Activated T-helper 1 cell treated with anti-CD3 and anti-CD28 coated beads, Interleukin-12 subunit alpha, Interleukin-12 subunit beta, Interleukin-2, Interleukin-4 antibody, amounts not matched to agents 30 ng/mL and 10 ng/mL and 1 ng/mL, durations not matched to agents 14 hours and 24 hours and 36 hours (primary cell): ENCODE measurements around the gene POU6F2. TPM values are rescaled to one million over a fixed set of nuclear protein-coding genes. Genes with fewer than 3 reads are reported as not detected.
"Not testable (repeated sequence)": the region's sequence is repeated elsewhere in the genome, so short reads cannot be mapped to it uniquely, and the experiment has no call there.

Experiments used
- DNase-seq: peaks from one replicate; pipeline ENCODE4 v3.0.0; 2021; ENCODE audit warnings: low spot score
- H3K27ac Mint-ChIP-seq: one replicate; pipeline ENCODE4 v1.8.0; 2021; ENCODE audit warnings: mild to moderate bottlenecking, mixed read lengths
- H3K27me3 Mint-ChIP-seq: one replicate; pipeline ENCODE4 v1.8.0; 2022; ENCODE audit warnings: mild to moderate bottlenecking, moderate library complexity, mixed read lengths; ENCODE audit not compliant: insufficient read depth
- H3K36me3 Mint-ChIP-seq: one replicate; pipeline ENCODE4 v1.8.0; 2021; ENCODE audit warnings: low read depth, mixed read lengths
- H3K4me1 Mint-ChIP-seq: one replicate; pipeline ENCODE4 v1.8.0; 2021; ENCODE audit warnings: low read depth, mixed read lengths
- H3K4me3 Mint-ChIP-seq: one replicate; pipeline ENCODE4 v1.8.0; 2021; ENCODE audit warnings: mild to moderate bottlenecking, moderate library complexity, mixed read lengths
- H3K9me3 Mint-ChIP-seq: one replicate; pipeline ENCODE4 v1.8.0; 2021; ENCODE audit warnings: mixed read lengths
- intact Hi-C: fragments of 100-400 bp; cut with micrococcal nuclease; formaldehyde crosslinking; loops from one replicate; pipeline ENCODE4 v1.15.1; 2024
- total RNA-seq: library from RNA; stranded (reverse); gene quantifications from 2 replicates; pipeline ENCODE4 v1.2.3, GENCODE V29; 2022

The POU6F2 gene
- total RNA-seq, 1 donor from 2014 or later, result not detected

DNA sequence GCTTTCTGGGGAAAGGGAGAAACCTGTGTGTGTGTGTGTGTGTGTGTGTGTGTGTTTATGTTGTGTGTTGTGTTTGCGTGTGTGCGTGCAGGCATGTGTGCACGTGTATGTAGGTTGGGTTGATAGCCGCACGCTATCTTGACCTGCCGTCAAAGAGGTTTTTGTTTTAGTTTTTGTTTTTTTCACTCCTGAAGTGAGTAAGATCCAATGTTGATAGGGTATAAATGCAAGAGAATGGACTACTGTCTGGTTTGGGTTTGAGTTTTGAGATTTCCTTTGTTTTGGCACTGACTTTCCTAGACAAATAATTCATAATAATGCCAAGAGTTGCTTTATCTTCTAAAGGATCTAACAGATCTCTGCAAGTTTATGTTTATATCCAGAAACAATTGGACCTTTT, 27.8 kb downstream of the POU6F2 start:
- intact Hi-C loops, result no loop called here
- no peaks in the 10 kb centered on the region for H3K9me3 Mint-ChIP-seq
- no peaks in the 10 kb centered on the region for H3K4me1 Mint-ChIP-seq

DNA sequence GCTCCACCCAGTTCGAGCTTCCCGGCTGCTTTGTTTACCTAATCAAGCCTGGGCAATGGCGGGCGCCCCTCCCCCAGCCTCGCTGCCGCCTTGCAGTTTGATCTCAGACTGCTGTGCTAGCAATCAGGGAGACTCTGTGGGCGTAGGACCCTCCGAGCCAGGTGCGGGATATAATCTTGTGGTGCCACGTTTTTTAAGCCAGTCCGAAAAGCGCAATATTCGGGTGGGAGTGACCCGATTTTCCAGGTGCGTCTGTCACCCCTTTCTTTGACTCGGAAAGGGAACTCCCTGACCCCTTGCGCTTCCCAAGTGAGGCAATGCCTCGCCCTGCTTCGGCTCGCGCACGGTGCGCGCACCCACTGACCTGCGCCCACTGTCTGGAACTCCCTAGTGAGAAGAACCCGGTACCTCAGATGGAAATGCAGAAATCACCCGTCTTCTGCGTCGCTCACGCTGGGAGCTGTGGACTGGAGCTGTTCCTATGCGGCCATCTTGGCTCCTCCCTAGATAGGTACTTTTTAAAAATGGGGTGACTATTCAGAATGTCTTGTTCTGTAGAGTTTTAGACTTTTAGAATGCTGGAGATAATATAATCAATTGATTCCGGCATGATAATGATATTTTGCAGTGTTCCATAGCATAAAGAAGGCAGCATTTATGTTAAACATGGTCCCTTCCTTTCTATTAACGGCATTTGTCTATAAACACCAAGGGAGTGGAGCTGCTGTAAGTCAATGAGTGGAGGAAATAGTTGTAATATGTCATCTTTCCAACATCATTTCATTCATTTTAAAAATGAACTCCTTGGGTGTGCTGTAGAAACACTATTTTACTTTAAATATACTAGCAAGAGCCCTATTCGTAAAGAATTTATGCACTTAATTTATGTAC, 35.6 kb downstream of the POU6F2 start:
- H3K36me3 Mint-ChIP-seq, intact Hi-C loops, H3K9me3 Mint-ChIP-seq, H3K27ac Mint-ChIP-seq, H3K27me3 Mint-ChIP-seq, DNase-seq, H3K4me1 Mint-ChIP-seq, H3K4me3 Mint-ChIP-seq: not testable (repeated sequence)

More for the DNA sequence above, 27.8 kb downstream of the POU6F2 start:
- Mint-ChIP-seq H3K27me3 (peaks cover 2% of the 10 kb centered on the region), H3K4me3 (no peak overlapping the region), H3K36me3 (no peaks in the 10 kb centered on the region), H3K27ac (no peak overlapping the region)
- no peak for DNase-seq

DNA sequence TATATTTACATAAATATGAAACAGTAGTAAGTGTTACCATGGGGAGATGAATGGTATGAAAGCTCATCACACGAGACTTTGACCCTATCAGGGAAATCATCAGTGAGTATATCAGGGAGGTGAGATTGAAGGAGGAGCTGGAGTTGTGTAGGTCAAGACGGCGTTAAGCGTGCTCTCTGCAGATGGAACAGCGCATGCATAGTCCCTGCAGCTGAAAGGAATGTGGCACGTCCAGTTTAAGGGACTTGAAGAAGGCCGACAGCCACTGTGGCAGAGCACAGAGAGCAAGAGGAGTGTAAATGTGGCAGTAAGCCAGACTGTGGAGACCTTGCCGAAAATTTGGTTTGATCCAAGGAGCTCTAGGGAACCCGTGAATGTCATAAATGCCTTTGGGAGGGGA, 38.9 kb downstream of the POU6F2 start:
- Mint-ChIP-seq H3K4me1 (no peaks in the 10 kb centered on the region), H3K4me3 (no peak overlapping the region), H3K36me3 (no peaks in the 10 kb centered on the region), H3K27ac (no peak overlapping the region), H3K9me3 (no peaks in the 10 kb centered on the region), H3K27me3 (peaks cover 2% of the 10 kb centered on the region)
- DNase-seq, result no peak
- intact Hi-C loops, result no loop called here

DNA sequence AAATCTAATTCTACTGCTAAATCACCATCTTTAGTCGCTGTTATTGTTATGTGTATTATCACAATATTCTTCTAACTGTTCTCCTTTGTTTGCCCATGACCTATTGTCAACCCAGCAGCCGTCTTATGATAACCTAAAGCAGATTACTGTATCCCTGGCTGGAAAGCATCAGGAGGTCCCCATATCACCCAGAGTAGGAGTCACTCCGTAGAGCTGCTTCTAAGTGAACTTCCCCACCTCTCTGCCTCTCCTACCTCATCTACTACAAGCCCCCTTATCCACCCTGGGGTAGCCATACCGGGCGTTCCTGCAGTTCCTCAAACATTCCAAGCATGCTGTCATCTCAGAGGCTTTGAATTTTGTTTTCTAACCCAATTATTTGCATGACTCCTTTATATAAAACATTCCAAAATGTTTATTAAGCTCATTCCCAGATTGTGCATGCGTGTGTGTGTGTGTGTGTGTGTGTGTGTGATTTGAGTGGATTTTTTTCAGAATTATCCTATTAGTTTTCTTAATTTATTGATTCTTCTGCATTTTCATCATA, 39.7 kb downstream of the POU6F2 start:
- intact Hi-C loops, result no loop called here
- H3K27ac Mint-ChIP-seq, result no peak overlapping the region
- H3K9me3 Mint-ChIP-seq, result no peaks in the 10 kb centered on the region
- no peaks in the 10 kb centered on the region for H3K36me3 Mint-ChIP-seq
- no peak for DNase-seq
- H3K4me3 Mint-ChIP-seq, result no peak overlapping the region
- H3K4me1 Mint-ChIP-seq, result no peaks in the 10 kb centered on the region
- peaks cover 2% of the 10 kb centered on the region for H3K27me3 Mint-ChIP-seq

DNA sequence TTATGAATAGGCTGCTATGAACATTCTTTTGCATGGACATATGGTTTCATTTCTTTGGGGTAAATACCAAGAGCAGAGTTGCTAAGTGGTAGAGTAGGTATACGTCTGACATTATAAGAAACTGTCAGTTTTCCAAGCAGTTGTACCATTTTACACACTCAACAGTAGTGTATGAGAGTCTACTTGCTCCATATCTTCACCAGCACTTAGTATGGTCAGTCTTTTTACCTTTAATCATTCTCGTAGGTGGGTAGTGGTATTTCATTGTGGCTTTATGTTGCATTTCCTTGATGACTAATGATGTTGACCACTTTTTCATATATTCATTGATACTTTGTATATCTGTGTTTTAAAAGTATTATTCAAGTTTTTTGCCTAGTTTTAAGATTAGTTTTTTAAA, 45.1 kb downstream of the POU6F2 start:
- H3K36me3 Mint-ChIP-seq, result no peaks in the 10 kb centered on the region
- no peak overlapping the region for H3K4me3 Mint-ChIP-seq
- intact Hi-C loops, result no loop called here
- H3K4me1 Mint-ChIP-seq, result no peaks in the 10 kb centered on the region
- no peak overlapping the region for H3K27ac Mint-ChIP-seq
- DNase-seq, result no peak
- no peaks in the 10 kb centered on the region for H3K9me3 Mint-ChIP-seq
- peaks cover 2% of the 10 kb centered on the region for H3K27me3 Mint-ChIP-seq

DNA sequence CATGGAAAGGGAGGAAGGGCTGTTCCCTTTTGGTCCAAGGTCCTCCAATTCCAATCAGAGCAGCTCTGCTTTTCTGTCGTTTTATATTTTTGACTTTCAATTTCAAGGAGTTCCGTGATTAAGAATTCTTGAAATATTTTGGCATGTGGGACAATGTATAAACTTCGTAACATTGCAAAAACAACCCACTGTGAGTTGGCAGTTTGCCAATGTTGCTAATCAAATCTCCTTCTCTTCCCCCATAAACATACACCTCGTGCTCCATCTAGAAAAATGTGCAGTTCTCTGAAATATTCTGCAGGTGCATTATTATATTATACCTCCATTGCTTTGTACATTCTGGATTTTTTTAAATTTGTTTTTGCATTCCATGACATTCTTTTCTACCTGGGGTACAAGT, 49.8 kb downstream of the POU6F2 start:
- no peaks in the 10 kb centered on the region for H3K9me3 Mint-ChIP-seq
- no peaks in the 10 kb centered on the region for H3K27me3 Mint-ChIP-seq
- intact Hi-C loops, result no loop called here
- no peaks in the 10 kb centered on the region for H3K4me1 Mint-ChIP-seq
- no peak overlapping the region for H3K4me3 Mint-ChIP-seq
- H3K36me3 Mint-ChIP-seq, result no peaks in the 10 kb centered on the region
- DNase-seq, result no peak
- H3K27ac Mint-ChIP-seq, result no peak overlapping the region

DNA sequence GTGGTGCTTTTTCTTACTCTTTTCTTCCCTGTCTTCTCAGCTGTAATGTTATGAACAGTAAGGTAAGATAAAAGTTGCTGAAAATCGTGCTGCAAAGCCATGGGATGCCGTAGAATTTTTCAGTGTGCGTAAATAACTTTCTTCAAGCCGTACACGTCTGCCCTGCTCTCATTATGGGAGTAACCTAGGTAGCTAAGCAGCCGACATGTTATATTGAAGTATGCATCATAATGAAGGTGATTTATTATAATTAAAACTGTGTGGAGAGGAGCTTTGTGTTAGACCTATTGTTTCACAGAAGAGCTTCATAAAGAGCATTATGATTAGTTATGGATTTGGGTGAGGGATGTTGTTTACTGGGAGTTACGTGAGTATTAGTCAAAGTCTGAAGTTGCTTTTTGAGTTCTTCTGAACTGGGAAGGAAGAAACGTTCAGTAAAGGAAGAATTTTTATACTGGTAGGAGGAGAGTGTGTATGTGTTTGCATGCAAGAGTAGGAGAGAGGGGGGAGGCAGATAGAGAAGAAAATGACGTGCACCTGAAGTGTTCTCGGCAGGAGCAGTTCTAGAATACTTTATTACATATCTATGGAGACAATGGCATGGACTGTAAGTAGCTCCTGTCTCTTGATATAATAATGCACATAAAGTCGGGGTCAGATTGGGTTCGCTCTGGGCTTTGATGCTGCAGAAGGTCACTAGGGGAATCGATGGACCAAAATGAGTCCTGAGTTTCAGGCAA, 56.3 kb downstream of the POU6F2 start:
- no peaks in the 10 kb centered on the region for H3K36me3 Mint-ChIP-seq
- no peak for DNase-seq
- intact Hi-C loops, result no loop called here
- H3K4me3 Mint-ChIP-seq, result no peak overlapping the region
- H3K9me3 Mint-ChIP-seq, result no peaks in the 10 kb centered on the region
- H3K27ac Mint-ChIP-seq, result no peak overlapping the region
- no peaks in the 10 kb centered on the region for H3K27me3 Mint-ChIP-seq
- no peaks in the 10 kb centered on the region for H3K4me1 Mint-ChIP-seq

DNA sequence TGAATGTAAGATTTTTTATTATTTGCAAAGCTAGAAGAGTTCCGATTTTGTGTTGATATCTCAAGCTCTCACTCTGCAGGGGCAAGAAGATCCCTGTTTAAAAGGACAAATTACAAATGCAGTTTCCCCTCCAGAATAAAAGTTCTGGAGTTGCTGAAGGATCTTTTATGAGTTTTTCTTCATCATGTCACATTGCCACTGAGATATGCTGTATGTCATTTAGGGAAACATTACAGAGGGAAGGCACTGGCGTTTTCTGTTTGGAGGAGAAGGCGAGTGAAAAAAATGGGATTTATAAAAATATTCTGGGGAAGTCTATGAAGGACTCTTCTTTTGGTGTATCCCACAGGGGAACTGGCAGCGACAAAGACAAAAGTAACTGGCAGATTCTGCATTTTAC, 57.4 kb downstream of the POU6F2 start:
- DNase-seq, result no peak
- H3K4me1 Mint-ChIP-seq, result no peaks in the 10 kb centered on the region
- no peak overlapping the region for H3K27ac Mint-ChIP-seq
- no peaks in the 10 kb centered on the region for H3K9me3 Mint-ChIP-seq
- H3K4me3 Mint-ChIP-seq, result no peak overlapping the region
- H3K36me3 Mint-ChIP-seq, result no peaks in the 10 kb centered on the region
- intact Hi-C loops, result no loop called here
- no peaks in the 10 kb centered on the region for H3K27me3 Mint-ChIP-seq

DNA sequence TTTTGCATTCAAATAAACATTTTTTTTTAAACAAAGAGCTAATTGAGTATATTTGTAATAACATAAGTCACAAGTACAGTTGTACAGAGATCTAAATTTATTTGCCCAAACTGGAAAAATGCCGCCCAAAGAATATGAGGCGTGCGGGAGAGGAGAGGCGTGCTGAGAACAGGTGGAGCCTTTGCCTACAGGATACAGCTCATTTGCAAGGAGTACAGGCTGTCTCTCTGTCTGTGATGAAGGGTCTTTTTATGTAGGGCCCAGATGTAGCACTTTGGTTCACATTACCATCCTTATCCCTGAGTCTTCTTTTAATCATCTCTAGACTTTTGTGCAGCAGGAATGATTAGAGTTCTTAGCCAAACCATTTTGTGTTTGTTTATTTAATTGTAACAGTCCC, 58.2 kb downstream of the POU6F2 start:
- Mint-ChIP-seq H3K36me3 (no peaks in the 10 kb centered on the region), H3K9me3 (no peaks in the 10 kb centered on the region), H3K27me3 (no peaks in the 10 kb centered on the region), H3K27ac (no peak overlapping the region), H3K4me1 (no peaks in the 10 kb centered on the region), H3K4me3 (no peak overlapping the region)
- intact Hi-C loops, result no loop called here
- DNase-seq, result no peak

DNA sequence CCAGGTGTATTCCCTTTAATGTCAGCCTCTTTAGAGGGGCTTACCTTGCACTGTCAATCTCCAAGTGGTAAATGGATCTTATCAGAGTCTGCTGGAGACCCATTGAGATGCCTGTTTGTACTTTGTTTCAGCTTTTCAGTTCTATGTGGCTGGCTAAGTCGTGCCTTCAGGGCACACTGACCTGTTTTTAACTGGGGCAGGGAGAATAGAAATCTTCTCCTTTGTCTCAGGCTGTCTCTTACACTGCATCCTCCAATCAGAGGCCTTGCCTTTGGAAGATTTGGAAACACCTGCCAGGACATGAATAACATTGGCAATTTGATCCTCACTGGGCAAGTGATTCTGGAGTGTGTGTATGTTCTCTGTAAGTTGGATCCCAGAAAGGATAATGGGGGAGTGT, 65.0 kb downstream of the POU6F2 start:
- no peaks in the 10 kb centered on the region for H3K27me3 Mint-ChIP-seq
- H3K9me3 Mint-ChIP-seq, result no peaks in the 10 kb centered on the region
- no peaks in the 10 kb centered on the region for H3K36me3 Mint-ChIP-seq
- H3K4me1 Mint-ChIP-seq, result no peaks in the 10 kb centered on the region
- no peak overlapping the region for H3K4me3 Mint-ChIP-seq
- H3K27ac Mint-ChIP-seq, result no peak overlapping the region
- DNase-seq, result no peak
- intact Hi-C loops, result no loop called here

DNA sequence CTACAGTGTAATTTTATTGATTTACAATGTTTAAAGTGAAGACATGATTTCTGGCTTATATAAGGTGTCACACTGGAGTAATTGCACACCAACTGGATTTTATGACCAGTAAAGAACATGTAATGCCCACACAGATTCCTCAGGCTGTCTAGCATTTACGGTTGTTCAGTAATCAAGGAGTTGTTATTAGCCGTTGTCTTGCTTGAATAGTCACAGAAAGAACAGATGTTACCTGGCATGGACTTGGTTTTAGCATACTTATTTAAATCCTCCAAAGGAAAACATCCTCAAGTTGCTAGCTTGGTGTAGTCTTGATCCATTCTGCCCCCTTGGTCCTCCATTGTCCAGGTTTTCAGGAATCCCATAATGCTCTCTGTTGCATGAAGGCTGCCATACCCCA, 65.8 kb downstream of the POU6F2 start:
- H3K4me3 Mint-ChIP-seq, result no peak overlapping the region
- intact Hi-C loops, result no loop called here
- no peaks in the 10 kb centered on the region for H3K36me3 Mint-ChIP-seq
- H3K9me3 Mint-ChIP-seq, result no peaks in the 10 kb centered on the region
- no peaks in the 10 kb centered on the region for H3K4me1 Mint-ChIP-seq
- H3K27me3 Mint-ChIP-seq, result no peaks in the 10 kb centered on the region
- no peak for DNase-seq
- H3K27ac Mint-ChIP-seq, result no peak overlapping the region

DNA sequence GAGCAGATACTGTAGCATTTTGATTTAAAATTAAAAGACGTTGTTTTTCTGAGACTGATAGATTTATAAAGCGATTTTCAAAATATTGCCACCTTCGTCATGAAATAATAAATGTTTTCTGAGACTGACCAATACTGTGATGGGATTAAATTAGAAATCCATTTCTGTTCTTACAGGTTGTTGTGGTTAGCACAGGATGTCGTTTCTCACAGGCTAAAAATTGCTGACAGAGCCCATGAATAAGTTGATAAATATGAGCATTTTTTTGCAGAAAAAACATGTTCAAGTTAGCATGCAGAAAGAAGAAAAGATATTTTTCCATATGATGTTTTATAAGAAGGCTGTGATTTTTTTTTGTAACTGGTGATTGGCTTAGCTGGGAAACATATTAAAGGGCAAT, 66.8 kb downstream of the POU6F2 start:
- H3K4me3 Mint-ChIP-seq, result no peak overlapping the region
- no peak for DNase-seq
- H3K9me3 Mint-ChIP-seq, result no peaks in the 10 kb centered on the region
- no peak overlapping the region for H3K27ac Mint-ChIP-seq
- H3K36me3 Mint-ChIP-seq, result no peaks in the 10 kb centered on the region
- H3K4me1 Mint-ChIP-seq, result no peaks in the 10 kb centered on the region
- no peaks in the 10 kb centered on the region for H3K27me3 Mint-ChIP-seq
- intact Hi-C loops, result no loop called here

DNA sequence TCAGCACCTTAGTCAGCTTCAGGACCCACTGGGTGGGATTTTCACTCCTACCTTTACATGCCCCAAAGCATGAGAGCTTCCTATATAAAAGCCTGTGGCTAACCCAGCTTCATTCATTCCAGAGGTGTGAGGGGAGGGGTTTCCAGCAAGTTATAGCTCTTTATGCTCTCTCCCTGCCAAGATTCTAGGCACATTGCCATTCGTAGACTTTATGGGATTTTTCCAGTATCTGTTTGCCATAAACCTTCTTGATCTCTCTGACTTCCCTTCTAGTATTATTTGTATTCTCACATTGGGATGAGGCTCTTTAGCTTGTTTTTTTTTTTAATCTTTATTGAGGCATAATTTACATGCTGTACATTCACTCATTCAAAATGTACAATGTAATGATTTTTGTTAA, 67.5 kb downstream of the POU6F2 start:
- no peaks in the 10 kb centered on the region for H3K4me1 Mint-ChIP-seq
- H3K9me3 Mint-ChIP-seq, result no peaks in the 10 kb centered on the region
- H3K27ac Mint-ChIP-seq, result no peak overlapping the region
- no peaks in the 10 kb centered on the region for H3K27me3 Mint-ChIP-seq
- no peak for DNase-seq
- intact Hi-C loops, result no loop called here
- H3K36me3 Mint-ChIP-seq, result no peaks in the 10 kb centered on the region
- no peak overlapping the region for H3K4me3 Mint-ChIP-seq
